ENCODE data around the gene ABHD8. TPM values are rescaled to one million over a fixed set of nuclear protein-coding genes. Genes with fewer than 3 reads are reported as not detected.
"Not testable (repeated sequence)": the region's sequence is repeated elsewhere in the genome, so short reads cannot be mapped to it uniquely, and the experiment has no call there.

ABHD8 gene
- total RNA-seq, 1 experiment from 2014 or later: 1.4 TPM

DNA sequence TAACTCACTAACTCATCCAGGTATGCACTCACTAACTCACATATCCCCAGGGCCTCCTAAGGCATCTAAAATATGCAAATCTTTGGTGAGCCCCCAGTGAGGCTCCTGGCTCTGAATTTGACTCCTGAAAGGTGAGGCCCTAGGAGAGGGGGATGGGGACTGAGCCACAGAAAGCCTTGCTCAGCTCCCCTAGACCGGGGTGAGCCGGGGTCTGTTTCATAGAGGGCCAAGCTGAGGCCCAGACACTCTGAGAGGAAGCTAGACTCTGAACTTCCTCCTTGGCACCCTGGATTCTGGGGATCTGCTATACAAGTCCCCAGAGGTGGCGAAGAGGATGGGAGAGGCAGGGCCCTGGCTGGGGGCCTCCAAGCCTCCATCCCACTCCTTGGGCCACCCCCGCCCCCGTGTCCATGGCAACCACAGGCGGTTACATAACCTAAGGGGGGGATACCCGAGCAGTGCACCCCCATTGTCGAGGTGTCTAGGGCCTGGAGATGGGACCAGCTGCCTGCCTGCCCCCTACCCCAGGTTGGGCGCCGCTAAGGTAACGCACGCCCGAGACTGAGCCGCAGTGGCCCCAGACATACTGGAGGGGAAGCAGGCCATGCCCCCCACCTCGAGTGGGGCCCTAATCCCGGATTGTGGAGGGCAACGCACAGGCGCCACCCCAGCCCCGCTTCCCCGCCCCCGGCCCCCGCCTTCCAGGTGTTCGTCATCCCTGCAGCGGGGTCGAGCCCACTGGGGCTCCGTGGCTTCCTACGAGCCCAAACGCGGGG, 646 bp downstream of the ABHD8 start:
- no peak for DNase-seq (ENCODE audit: extremely low read depth, low read depth)

DNA sequence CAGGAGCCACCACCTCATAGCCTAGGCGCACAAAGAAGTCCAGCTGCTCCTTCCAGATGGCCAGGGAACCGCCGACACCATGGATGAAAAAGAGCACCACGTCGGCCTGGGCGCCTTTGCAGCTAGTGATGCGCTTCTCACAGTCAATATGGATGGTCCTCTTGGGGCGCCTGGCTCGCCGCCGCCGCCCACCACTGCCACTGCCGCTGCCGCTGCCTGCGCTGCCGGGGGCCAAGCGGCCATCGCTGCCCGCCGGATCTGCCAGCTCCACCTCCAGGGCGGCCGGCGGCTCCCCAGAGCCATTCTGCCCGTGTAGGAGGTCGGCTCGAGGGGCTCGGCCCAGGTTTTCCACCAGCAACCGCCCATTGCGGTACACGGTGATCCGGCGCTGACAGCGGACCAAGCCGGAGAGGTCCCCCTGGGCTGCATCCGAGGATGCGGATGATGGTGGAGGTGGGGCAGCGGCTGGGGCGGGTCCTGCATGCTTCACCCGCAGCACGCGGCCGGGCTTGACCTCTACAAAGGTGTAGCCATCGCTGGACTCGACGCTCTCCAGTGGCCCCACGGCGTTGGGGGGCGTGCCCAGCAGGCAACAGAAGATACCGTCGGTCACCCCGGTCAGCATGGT, 2.1 kb downstream of the ABHD8 start:
- DNase-seq (ENCODE audit: extremely low read depth, low read depth): no peak

DNA sequence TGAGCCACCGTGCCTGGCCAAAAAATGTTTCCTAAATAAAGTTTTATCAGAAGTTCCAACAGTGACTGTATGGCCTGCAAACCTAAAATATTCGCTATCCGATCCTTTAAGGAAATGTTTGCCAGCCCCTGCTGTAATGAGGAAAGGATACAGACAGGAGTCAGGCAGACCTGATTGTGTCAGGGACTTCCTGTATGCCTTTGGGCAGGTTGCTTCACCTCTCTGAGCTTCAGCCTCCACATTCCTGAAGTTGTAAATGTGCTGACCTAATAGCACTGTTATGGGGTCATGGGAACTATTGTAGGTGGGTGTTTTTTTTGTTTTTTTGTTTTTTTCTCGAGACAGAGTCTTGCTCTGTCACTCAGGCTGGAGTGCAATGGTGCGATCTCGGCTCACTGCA, 6.2 kb downstream of the ABHD8 start:
- DNase-seq (ENCODE audit: extremely low read depth, low read depth): no peak

DNA sequence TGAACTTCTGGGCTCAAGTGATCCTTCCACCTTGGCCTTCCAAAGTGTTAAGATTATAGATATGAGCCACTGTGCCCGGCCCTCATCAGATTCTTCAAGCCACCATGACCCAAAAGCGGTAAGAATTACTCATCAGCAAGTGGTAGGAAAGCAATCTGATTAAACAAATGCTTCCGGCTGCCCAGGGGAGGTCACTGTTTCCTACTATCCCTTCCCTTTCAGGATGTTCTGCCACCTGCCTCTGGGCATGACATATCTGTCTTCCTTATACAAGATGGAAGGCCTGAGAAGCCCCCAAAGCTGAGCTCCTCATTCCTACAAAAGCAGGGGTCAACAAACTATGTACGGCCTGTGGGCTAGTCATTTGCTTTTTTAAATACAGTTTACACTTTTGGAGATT, 7.0 kb downstream of the ABHD8 start:
- DNase-seq (ENCODE audit: extremely low read depth, low read depth): no peak

DNA sequence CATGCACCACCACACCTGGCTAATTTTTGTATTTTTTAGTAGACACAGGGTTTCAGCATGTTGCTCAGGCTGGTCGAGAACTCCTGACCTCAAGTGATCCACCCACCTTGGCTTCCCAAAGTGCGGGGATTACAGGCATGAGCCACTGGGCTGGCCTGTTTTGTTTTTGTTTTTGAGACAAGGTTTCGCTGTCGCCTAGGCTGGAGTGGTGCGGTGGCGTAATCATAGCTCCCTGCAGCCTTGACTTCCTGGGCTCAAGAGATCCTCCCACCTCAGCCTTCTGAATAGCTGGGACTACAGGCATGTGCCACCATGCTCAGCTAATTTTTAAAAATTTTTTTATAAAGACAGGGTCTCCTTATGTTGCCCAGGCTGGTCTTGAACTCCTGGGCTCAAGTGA, 7.7 kb downstream of the ABHD8 start:
- not testable (repeated sequence) for DNase-seq (ENCODE audit: extremely low read depth, low read depth)

DNA sequence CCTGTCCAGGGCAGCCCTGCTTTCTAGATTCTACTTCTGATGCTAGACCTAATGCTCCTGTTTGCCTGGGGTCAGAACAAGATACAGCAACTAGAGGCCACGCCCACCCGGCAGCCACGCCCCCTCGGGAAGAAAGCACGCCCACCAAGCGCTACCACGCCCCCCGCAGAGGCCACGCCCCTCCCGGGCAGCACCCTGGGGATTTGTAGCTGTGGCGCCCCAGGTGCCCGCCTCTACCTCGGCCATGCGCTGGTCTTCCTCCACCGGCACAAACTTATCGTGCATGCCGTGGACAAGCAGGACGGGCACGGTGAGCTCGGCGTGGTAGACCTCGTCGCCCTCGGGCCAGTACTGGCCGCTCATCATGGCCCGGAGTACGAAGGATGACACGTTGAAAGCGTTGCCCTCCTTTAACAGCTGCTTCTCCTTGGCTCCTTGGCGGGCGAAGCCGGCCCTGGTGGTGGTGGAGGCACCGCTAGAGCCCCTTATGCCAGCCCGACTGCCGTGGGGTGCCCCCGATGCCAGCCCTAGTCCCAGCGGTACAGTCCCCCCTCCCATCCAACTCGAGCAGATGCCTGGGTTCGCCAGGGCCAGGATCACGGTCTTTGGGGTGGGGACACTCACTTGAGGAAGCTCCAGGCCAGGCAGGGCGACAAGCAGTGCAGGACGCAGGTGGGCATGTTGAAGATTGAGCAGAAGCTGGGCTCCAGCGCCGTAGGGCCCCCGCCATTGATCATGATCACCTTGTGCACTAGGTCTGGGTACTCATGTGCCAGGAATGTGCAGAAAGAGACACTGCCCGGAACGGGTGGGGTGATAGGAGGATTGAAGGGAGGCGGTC, 9.0 kb downstream of the ABHD8 start:
- peak; percentile 37 for DNase-seq (ENCODE audit: extremely low read depth, low read depth)

DNA sequence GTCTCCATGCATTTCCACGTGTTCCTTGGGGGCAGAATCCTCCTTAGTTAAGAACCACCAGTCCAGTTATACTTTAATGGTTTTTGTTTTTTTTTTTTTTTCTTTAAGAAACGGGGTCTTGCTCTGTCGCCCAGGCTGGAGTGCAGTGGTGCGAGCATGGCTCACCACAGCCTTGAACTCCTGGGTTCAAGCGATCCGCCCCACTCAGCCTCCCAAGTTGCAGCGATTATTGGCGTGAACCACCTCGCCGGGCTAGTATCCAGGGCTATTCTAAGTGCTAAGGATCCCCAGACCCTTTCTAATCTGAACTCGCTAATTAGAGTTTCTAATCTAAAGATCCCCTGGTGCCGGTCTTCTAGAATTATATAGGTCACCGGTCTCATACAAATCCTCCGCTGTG, 9.6 kb downstream of the ABHD8 start:
- DNase-seq (ENCODE audit: extremely low read depth, low read depth): no peak

DNA sequence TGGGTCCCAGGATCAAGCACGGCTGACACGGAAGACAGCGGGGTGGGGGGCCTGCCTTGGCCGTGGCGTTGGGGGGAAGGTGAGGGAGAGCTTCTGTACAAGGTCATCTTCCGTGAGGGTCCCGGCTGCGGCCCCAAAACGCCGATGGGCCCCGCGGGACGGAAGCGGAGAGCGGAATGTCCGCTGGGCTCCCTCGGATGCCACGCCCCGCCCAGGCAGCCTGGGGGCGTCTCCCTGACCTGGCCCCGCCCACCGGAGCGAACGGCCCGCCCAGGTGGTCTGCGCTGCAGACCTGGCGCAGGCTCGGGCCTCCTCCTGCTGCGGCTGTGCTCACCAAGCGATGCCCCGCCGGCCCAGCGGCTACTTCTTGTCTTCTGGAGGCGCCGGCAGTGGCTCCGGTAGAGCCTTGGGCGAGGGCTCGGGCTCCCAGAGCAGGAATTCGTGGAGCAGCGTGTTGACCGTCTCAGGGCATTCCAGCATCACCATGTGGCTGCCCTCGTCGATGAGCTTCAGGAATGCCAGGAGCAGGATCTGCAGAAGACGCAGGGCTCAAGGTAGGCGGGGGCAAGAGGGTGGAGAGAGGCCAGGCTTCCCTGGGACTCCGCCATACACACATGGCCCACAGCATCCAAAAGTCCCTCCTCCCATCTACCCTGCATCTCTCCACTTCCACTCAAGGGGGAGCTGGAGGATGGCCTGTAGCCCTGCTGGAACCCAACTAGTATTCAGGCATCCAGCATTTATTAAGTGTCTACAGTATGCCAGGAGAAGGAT, 10.7 kb downstream of the ABHD8 start:
- DNase-seq (ENCODE audit: extremely low read depth, low read depth): peak; percentile 86

DNA sequence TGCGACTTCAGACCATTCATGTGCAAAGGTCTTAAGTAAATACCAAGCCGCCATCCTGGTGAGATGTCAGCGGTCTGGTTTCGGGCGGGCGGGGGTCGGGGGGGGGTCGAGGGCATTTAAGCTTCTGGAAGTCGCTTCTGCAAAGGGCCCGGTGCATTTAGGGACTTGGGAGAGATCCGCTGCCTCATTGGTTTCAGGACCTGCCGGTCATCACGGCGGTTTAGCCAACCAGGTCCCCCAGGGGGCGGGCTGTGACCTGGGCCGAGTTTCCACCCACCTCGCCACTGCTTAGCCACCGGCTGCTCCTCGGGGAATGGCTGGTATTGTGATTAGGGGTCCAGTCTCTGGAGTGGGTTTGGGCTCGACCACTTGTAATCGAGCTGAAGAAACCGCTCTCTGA, 13.7 kb downstream of the ABHD8 start:
- peak; percentile 36 for DNase-seq (ENCODE audit: extremely low read depth, low read depth)

DNA sequence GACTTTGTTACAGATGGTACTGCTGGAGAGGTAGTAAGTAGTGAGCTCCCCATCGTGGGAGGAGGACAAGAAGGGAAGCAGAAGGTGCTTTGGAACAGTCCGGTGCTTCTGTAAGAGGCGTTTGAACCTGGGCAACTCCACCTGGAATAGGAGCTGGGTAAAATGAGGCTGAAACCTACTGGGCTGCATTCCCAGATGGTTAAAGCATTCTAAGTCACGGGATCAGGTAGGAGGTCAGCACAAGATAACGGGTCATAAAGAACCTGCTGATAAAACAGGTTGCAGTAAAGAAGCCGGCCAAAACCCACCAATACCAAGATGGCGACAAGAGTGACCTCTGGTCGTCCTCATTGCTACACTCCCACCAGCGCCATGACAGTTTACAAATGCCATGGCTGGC, 16.5 kb downstream of the ABHD8 start:
- DNase-seq (ENCODE audit: extremely low read depth, low read depth): no peak

DNA sequence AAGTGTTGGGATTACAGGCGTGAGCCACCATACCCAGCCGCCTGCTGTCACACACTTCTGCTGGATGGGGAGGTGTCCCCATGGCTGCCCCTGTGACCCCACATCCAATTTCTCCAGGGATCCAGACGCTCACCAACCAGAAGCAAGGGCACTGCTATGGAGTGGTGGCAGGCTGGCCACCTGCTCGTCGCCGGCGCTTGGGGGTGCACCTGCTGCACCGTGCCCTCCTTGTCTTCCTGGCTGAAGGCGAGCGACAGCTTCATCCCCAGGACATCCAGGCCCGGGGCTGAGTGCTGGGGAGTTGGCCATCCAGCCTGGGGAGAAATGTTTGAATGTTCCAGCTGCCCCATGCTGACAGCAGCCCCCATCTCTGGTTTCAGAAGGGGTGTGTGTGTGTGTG, 17.0 kb downstream of the ABHD8 start:
- DNase-seq (ENCODE audit: extremely low read depth, low read depth): no peak

DNA sequence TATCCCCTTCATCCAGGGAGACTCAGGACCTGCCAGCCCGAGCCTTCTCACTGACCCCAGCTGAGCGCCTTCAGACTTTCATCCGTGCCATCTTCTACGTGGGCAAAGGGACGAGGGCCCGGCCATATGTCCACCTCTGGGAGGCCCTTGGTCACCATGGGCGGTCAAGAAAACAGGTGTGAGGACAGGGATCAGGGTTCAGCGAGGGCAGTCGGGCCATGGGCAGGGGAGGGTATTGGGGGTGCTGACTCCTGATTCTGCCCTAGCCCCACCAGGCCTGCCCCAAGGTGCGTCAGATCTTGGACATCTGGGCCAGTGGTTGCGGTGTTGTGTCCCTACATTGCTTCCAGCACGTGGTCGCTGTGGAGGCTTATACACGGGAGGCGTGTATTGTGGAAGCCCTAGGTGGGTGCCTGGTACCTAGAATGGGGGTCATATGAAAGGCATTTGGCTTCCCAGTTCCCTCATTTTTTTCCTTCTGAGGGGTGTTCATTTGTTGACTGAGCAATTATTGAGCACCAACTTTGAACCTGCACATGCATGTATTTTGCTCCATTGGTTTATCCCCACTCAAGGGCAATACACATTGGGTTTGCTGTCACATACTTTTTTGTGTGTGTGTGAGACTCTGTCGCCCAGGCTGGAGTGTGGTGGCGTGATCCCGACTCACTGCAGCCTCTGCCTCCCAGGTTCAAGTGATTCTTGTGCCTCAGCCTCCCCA, 17.6 kb downstream of the ABHD8 start:
- DNase-seq (ENCODE audit: extremely low read depth, low read depth): no peak

DNA sequence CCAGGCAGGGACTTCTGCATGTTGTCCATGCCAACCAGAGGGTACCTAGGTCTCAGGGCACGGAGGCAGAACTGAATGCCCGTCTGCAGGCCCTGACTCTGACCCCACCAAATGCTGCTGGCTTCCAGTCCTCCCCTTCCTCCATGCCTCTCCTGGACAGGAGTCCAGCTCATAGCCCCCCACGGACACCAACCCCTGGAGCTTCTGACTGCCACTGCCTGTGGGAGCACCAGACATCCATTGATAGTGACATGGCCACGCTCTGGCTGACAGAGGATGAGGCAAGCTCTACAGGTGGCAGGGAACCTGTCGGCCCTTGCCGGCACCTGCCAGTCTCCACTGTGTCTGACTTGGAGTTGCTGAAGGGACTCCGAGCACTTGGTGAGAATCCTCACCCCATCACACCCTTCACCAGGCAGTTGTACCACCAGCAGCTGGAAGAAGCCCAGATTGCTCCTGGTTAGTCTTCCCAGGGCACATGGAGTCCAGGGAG, 19.7 kb downstream of the ABHD8 start:
- no peak for DNase-seq (ENCODE audit: extremely low read depth, low read depth)

DNA sequence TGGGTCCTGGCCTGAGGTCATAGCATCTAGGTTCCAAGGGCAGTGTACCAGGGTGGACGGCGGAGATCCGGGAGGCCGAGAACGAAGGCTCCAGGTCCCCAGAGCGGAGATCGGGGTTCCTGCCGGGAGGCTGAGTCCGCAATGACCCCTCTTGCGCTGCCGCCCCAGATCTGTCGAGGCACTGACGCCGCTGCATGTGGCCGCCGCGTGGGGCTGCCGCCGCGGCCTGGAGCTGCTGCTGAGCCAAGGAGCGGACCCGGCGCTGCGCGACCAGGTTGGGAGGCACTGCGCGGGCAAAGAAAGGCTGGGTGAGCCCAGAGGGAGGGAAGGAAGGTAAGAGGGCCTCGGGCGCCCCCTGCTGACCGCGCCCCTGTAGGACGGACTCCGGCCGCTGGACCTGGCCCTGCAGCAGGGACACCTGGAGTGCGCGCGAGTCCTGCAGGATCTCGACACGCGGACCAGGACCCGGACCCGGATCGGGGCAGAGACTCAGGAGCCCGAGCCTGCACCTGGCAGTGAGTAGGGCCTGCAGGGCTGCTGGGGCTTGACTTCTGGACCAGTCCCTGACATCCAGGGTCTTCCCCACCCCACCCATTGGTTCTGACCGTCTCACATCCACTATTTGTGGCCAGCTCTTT, 20.6 kb downstream of the ABHD8 start:
- peak; percentile 68 for DNase-seq (ENCODE audit: extremely low read depth, low read depth)

DNA sequence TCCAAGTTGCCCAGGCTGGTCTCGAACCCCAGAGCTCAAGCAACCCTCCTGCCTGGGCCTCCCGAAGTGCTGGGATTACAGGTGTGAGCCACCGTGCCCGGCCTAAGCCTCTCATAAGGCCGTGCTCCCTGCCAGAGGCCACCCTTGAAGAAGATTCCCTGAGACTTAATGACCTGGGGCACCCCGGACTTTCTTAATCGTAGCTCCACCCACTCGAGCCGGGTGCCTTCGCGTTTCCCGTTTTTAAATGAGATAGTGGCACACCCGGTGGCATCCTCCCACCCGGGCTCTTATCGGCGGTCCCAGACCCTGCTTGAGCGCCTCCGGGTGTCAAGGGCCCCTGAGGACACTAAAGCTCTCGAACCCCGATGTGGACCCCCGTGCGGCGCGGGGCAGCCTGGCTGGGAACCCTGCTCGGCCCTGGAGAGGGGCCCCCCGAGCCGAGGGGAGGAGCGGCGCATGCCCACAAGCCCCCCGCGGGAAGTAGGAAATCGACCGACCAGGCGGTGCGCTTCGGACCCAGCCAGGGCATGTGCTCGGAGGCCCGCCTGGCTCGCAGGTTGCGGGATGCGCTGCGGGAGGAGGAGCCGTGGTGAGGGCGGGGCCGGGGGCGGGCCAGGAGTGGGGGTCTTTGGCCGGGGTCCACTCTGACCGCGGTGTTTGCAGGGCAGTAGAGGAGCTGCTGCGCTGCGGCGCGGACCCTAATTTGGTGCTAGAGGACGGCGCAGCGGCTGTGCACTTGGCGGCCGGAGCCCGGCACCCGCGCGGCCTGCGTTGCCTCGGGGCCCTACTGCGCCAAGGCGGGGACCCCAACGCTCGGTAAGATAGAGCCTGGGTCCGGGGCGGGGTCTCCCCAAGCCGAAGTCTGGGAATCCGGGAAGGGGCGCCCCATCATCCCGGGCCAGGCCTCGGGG, 21.6 kb downstream of the ABHD8 start, which contains the start of gene ANKLE1:
Gene ANKLE1 (plus strand): TSS at position 511 of the 914 bp plus-strand sequence. CDS start 20 bp downstream, at position 531.
- no peak for DNase-seq (ENCODE audit: extremely low read depth, low read depth)

DNA sequence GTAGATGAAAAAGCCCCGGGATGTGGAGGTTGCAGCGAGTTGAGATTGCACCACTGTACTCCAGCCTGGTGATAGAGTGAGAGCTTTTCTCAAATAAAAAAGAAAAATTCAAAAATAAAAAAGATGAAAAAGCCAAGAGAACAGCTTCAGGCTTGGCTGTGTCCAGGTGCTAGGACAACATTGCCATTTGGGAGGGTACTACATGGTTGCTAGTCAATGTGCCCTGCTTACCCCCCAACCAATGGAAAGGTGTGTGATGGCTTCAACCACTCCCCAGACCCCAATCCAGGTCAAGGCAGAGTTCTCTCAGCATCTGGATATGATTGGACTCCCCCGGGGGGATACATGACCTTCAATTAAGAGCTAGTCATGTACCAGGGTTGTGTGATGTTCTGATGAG, 23.8 kb downstream of the ABHD8 start:
- no peak for DNase-seq (ENCODE audit: extremely low read depth, low read depth)

DNA sequence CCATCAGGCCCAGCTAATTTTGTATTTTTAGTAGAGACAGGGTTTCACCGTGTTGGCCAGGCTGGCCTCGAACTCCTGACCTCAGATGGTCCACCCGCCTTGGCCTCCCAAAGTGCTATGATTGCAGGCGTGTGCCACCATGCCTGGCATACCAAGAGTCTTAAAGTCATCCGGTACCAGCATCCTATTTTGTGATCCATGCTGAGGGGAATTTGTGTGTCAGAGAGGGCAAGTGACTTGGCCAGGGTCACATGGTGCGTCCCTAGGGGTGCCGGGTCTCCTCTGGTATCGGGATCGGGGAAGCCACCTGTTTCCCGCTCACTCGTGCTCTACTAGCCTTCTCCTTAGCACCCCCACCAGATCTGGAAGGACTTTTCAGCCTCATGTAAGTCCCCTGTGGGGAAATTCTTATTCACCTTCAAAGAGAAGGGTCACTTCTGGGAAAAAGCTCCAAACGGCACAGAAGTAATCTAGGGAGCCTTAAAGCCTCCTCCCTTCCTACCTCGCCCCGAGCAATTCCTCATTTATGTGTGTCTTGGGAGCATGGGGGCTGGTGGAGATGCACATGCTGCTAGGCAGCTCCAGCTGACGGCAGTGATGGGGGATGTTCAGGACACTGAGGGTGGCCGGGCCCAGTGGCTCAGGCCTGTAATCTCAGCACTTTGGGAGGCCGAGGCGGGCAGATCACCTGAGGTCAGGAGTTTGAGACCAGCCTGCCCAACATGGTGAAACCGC, 27.6 kb downstream of the ABHD8 start:
- no peak for DNase-seq (ENCODE audit: extremely low read depth, low read depth)

DNA sequence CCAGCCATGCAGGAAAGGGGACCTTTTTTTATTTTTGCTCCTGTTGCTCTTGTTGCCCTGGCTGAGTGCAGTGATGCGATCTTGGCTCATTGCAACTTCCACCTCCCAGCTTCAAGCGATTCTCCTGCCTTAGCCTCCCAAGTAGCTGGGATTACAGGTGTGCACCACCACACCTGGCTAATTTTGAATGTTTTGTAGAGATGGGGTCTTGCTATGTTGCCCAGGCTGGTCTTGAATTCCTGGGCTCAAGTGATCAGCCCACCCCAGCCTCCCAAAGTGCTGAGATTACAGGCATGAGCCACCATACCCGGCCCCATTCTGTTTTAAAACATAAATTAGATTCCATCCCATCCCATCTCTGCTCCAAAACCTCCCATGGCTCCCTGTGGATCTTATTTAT, 28.3 kb downstream of the ABHD8 start:
- not testable (repeated sequence) for DNase-seq (ENCODE audit: extremely low read depth, low read depth)

Measured in NCI-H460 (cell line).